B cell (primary cell): Measurements from ENCODE around the gene IGFL2. TPM values are rescaled to one million over a fixed set of nuclear protein-coding genes. Genes with fewer than 3 reads are reported as not detected.

Experiments
- ATAC-seq: fragments of 200-7000 bp; cut with Tn5 transposase; one replicate; pipeline ENCODE4 v1.10.0; 2021; ENCODE audit warnings: low read depth, mild to moderate bottlenecking, moderate number of reproducible peaks, moderate library complexity
- CTCF ChIA-PET: fragments of 350-600 bp; sonication (Branson Sonifier 250); formaldehyde crosslinking; loops from one replicate; lab custom pipeline; 2021; ENCODE audit warnings: antibody characterized with exemption, inconsistent platforms; lab: Charles Lee
- POLR2A ChIA-PET: fragments of 350-600 bp; sonication (Branson Sonifier 250); formaldehyde crosslinking; loops from one replicate; lab custom pipeline; 2021; ENCODE audit warnings: antibody characterized with exemption; lab: Charles Lee
- DNase-seq: peaks from one replicate; pipeline ENCODE4 v3.0.0; 2013
- H2AFZ ChIP-seq: 2 replicates; pipeline ENCODE4 v1.6.1; 2012; ENCODE audit warnings: mild to moderate bottlenecking, low read depth, low read length; ENCODE audit not compliant: insufficient read depth, poor library complexity, severe bottlenecking
- H3K27ac ChIP-seq, 2 donors: 1 replicate in 1 of 2; 2 replicates in 1 of 2; pipeline ENCODE4 v1.5.1; 2012 to 2013; ENCODE audit warnings: low read length in 2 of 2, mild to moderate bottlenecking in 2 of 2, moderate library complexity in 1 of 2
- H3K27me3 ChIP-seq, 4 experiments: fragments of 200-600 bp in 1 of 4; sonication (generic) in 1 of 4; replicated peaks in 1 of 4; 1 replicate in 2 of 4; 2 replicates in 2 of 4; pipeline versions ENCODE4 v1.6.1 to v1.7.0; 2013 to 2016; ENCODE audit warnings: low read length in 3 of 4, mild to moderate bottlenecking in 2 of 4, mixed read lengths in 1 of 4, moderate library complexity in 1 of 4; ENCODE audit not compliant: insufficient read depth in 4 of 4, control insufficient read depth in 3 of 4; ENCODE audit errors: control extremely low read depth in 1 of 4
- H3K36me3 ChIP-seq, 2 experiments: replicated peaks in 1 of 2; 1 replicate in 1 of 2; 2 replicates in 1 of 2; pipeline versions ENCODE4 v1.6.1 to v1.7.1; 2013; ENCODE audit warnings: low read length in 1 of 2; ENCODE audit not compliant: insufficient read depth in 2 of 2, control insufficient read depth in 1 of 2; ENCODE audit errors: control extremely low read depth in 1 of 2, extremely low read depth in 1 of 2
- H3K4me1 ChIP-seq, 2 donors: fragments of 200-600 bp in 1 of 2; sonication (generic) in 1 of 2; 1 replicate in 1 of 2; 2 replicates in 1 of 2; pipeline versions ENCODE4 v1.5.1 to v1.6.1; 2013 to 2017; ENCODE audit warnings: low read length in 2 of 2; ENCODE audit not compliant: control insufficient read depth in 2 of 2, insufficient read depth in 2 of 2
- H3K4me2 ChIP-seq: replicated peaks from 2 replicates; pipeline ENCODE3; 2012; ENCODE audit warnings: mild to moderate bottlenecking, low read depth, low read length; ENCODE audit not compliant: poor library complexity, severe bottlenecking
- H3K4me3 ChIP-seq, 5 experiments: fragments of 200-600 bp in 1 of 5; sonication (generic) in 1 of 5; 1 replicate in 3 of 5; 2 replicates in 2 of 5; pipeline versions ENCODE4 v1.5.1 to v1.7.0; 2011 to 2016; ENCODE audit warnings: low read length in 4 of 5, mild to moderate bottlenecking in 4 of 5, low read depth in 2 of 5, control low read depth in 1 of 5, moderate library complexity in 1 of 5; ENCODE audit not compliant: insufficient read depth in 1 of 5; ENCODE audit errors: control extremely low read depth in 1 of 5, extremely low read depth in 1 of 5
- H3K79me2 ChIP-seq: fragments of 200-600 bp; sonication (generic); one replicate; pipeline ENCODE4 v1.6.0; 2016; ENCODE audit warnings: low read length; ENCODE audit not compliant: control insufficient read depth, insufficient read depth
- H3K9ac ChIP-seq: fragments of 200-600 bp; sonication (generic); 2 replicates; pipeline ENCODE4 v1.6.1; 2017; ENCODE audit warnings: mild to moderate bottlenecking, low read length, moderate library complexity
- H3K9me3 ChIP-seq, 3 donors: one replicate each; pipeline versions ENCODE4 v1.6.1 to v1.7.1; 2013; ENCODE audit warnings: low read length in 2 of 3; ENCODE audit not compliant: control insufficient read depth in 2 of 3, insufficient read depth in 1 of 3; ENCODE audit errors: control extremely low read depth in 1 of 3
- H4K20me1 ChIP-seq: 2 replicates; pipeline ENCODE4 v1.6.0; 2012; ENCODE audit warnings: mild to moderate bottlenecking, low read length; ENCODE audit not compliant: insufficient read depth, control insufficient read depth, poor library complexity, severe bottlenecking
- H3K27ac Mint-ChIP-seq: one replicate; pipeline ENCODE4 v1.8.0; 2021; ENCODE audit warnings: mixed read lengths
- H3K27me3 Mint-ChIP-seq: one replicate; pipeline ENCODE4 v1.8.0; 2021; ENCODE audit warnings: mixed read lengths
- H3K4me1 Mint-ChIP-seq: one replicate; pipeline ENCODE4 v1.8.0; 2021; ENCODE audit warnings: mixed read lengths
- H3K4me3 Mint-ChIP-seq: one replicate; pipeline ENCODE4 v1.8.0; 2021; ENCODE audit warnings: mixed read lengths
- H3K9me3 Mint-ChIP-seq: one replicate; pipeline ENCODE4 v1.8.0; 2022; ENCODE audit warnings: mixed read lengths; ENCODE audit not compliant: insufficient read depth
- CTCF ChIP-seq: fragments of 200-600 bp; IDR thresholded peaks from one replicate; pipeline ENCODE4 v1.8.0; 2022; ENCODE audit warnings: antibody characterized with exemption, mild to moderate bottlenecking
- EZH2 ChIP-seq: IDR thresholded peaks from 2 replicates; pipeline ENCODE4 v1.6.1; 2012; ENCODE audit warnings: borderline replicate concordance, low read depth, mild to moderate bottlenecking, moderate library complexity, low read length; ENCODE audit not compliant: insufficient read depth, poor library complexity, severe bottlenecking
- WGBS: methylation state at CpG from one replicate; pipeline ENCODE4 v1.1.5; 2013; ENCODE audit warnings: missing lambda C conversion rate; ENCODE audit not compliant: insufficient coverage; 5-methylcytosine and 5-hydroxymethylcytosine counted together
- intact Hi-C: fragments of 100-400 bp; cut with micrococcal nuclease; formaldehyde crosslinking; loops from one replicate; pipeline ENCODE4 v1.10.0; 2022
- polyA plus RNA-seq: library from polyadenylated mRNA; depleted of rRNA; stranded (reverse); fragments of >200 nt; gene quantifications from 2 replicates; pipeline ENCODE4 v1.2.3, GENCODE V29; 2012
- total RNA-seq, 2 donors: library from RNA; stranded (reverse); fragments of 120-200 nt in 1 of 2; gene quantifications; 1 replicate in 1 of 2; 2 replicates in 1 of 2; pipeline versions ENCODE4 v1.2.3 to v1.2.4, GENCODE V29; 2013 to 2022

Gene IGFL2
- total and polyA plus RNA-seq, 2 donors (not counting 1 experiment from before 2014, with no cell fraction given): not detected

- Histone ChIP-seq H3K79me2 (no peaks in the 10 kb centered on the region), H3K36me3 (no peaks in the 10 kb centered on the region), H3K27me3 (peaks cover 0 to 12% (median 3%) of the 10 kb centered on the region in 4 experiments), H3K4me1 (no peaks in the 10 kb centered on the region), H3K27ac (no peak overlapping the region), H3K4me2 (no peak overlapping the region), H4K20me1 (no peaks in the 10 kb centered on the region), H3K9me3 (no peaks in the 10 kb centered on the region), H3K9ac (no peak overlapping the region), H3K4me3 (no peak overlapping the region), H2AFZ (no peak overlapping the region)
- ATAC-seq: no peak
- TF ChIP-seq EZH2: no peak
- no peak for TF ChIP-seq CTCF
- ChIA-PET POLR2A (no interaction called here), CTCF (no interaction called here)
- DNase-seq: no peak
- no peak overlapping the region for H3K27ac Mint-ChIP-seq
- H3K4me3 Mint-ChIP-seq: no peak overlapping the region
- H3K9me3 Mint-ChIP-seq: no peaks in the 10 kb centered on the region
- intact Hi-C loops: no loop called here
- H3K27me3 Mint-ChIP-seq: peaks cover 21% of the 10 kb centered on the region
- WGBS: 50% methylated on average over 1 of the region's 4 CpGs
- no peaks in the 10 kb centered on the region for H3K4me1 Mint-ChIP-seq
Observed at GRCh38 chr19:46142294-46142693, 5.7 kb upstream of the IGFL2 start.

GRCh38 chr19:46144756-46145155, 3.3 kb upstream of the IGFL2 start:
- no peak for TF ChIP-seq CTCF
- no peak for TF ChIP-seq EZH2
- DNase-seq (no peak), ATAC-seq (no peak)
- H3K36me3 ChIP-seq: no peaks in the 10 kb centered on the region
- no peaks in the 10 kb centered on the region for H3K79me2 ChIP-seq
- WGBS: no CpG with 5 or more reads among the region's 3 CpGs
- Mint-ChIP-seq H3K4me1 (no peaks in the 10 kb centered on the region), H3K9me3 (no peaks in the 10 kb centered on the region), H3K27ac (no peak overlapping the region), H3K27me3 (peaks cover 32% of the 10 kb centered on the region), H3K4me3 (no peak overlapping the region)
- POLR2A ChIA-PET: no interaction called here
- intact Hi-C loops: no loop called here
- no peaks in the 10 kb centered on the region for H4K20me1 ChIP-seq
- H3K4me3 ChIP-seq: no peak overlapping the region
- peaks cover 0 to 5% (median under 1%) of the 10 kb centered on the region in 4 experiments for H3K27me3 ChIP-seq
- H3K4me2 ChIP-seq: no peak overlapping the region
- H3K9ac ChIP-seq: no peak overlapping the region
- CTCF ChIA-PET: no interaction called here
- H3K4me1 ChIP-seq: no peaks in the 10 kb centered on the region
- no peak overlapping the region for H2AFZ ChIP-seq
- H3K9me3 ChIP-seq: no peaks in the 10 kb centered on the region
- H3K27ac ChIP-seq: no peak overlapping the region
